Spleen (tissue), 7 donors: ENCODE data around the gene SFTPB.

Experiments used
- CTCF ChIP-seq, 11 experiments: fragments of 200-600 bp in 7 of 11; fragments of 450-650 bp in 4 of 11; sonication (generic) in 4 of 11; IDR thresholded peaks in 8 of 11; conservative IDR thresholded peaks in 3 of 11; 1 replicate in 7 of 11; 2 replicates in 4 of 11; pipeline versions ENCODE4 v1.4.0 to v1.8.0; 2016 to 2021; ENCODE audit warnings: antibody characterized with exemption in 11 of 11, inconsistent platforms in 4 of 11, mild to moderate bottlenecking in 1 of 11
- POLR2A ChIP-seq, 3 donors: fragments of 450-650 bp; IDR thresholded peaks; one replicate each; pipeline ENCODE4 v1.5.1; 2017; ENCODE audit warnings: antibody characterized with exemption in 3 of 3, mild to moderate bottlenecking in 1 of 3
- POLR2AphosphoS5 ChIP-seq, 3 donors: sonication (generic); formaldehyde crosslinking; IDR thresholded peaks; one replicate each; pipeline ENCODE4 v1.5.1; 2017; ENCODE audit warnings: antibody characterized with exemption in 3 of 3
- donor health status: DM: no; HTN: no; CAD: no; lungs with moderate emphysema.
- donor health status: DM: no; HTN: no; CAD: no.
- donor health status: DM: no; HTN: no; CAD: no.

DNA sequence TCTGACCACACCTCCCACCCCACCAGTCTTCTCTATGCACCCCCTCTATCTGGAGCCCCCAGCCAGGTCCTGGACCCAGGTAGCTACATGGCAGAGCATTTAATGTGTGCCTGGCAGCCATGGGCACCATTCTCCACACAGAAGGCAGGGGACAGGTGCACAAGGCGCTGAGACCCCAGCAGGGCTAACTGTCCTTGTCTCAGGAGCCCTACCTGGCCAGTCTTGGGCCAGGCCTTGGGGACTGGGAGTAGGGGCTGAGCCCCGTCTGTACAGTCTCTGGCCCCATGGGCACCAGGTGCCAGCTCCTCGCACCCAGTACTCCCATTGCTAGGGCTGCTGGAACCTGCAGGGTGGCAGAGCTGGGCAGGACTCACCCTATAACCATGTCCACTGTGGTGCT, 29.1 kb upstream of the SFTPB start:
- TF ChIP-seq CTCF (IDR thresholded peaks at IDR 0.05 in 8 of 11, conservative IDR thresholded peaks at IDR 0.05 in 3 of 11) (no peak), POLR2A (IDR thresholded peaks at IDR 0.05) (no peak), POLR2AphosphoS5 (IDR thresholded peaks at IDR 0.05) (no peak)
